Fibroblast of skin of left biceps (primary cell): Measurements from ENCODE around the gene MRPL48.
"Not testable (repeated sequence)": the region's sequence is repeated elsewhere in the genome, so short reads cannot be mapped to it uniquely, and the experiment has no call there.

Experiments
- DNase-seq, 2 experiments: peaks; one replicate each; pipeline ENCODE4 v3.0.0-alpha.2; 2013; ENCODE audit warnings: low read depth in 2 of 2

Gene MRPL48

DNA sequence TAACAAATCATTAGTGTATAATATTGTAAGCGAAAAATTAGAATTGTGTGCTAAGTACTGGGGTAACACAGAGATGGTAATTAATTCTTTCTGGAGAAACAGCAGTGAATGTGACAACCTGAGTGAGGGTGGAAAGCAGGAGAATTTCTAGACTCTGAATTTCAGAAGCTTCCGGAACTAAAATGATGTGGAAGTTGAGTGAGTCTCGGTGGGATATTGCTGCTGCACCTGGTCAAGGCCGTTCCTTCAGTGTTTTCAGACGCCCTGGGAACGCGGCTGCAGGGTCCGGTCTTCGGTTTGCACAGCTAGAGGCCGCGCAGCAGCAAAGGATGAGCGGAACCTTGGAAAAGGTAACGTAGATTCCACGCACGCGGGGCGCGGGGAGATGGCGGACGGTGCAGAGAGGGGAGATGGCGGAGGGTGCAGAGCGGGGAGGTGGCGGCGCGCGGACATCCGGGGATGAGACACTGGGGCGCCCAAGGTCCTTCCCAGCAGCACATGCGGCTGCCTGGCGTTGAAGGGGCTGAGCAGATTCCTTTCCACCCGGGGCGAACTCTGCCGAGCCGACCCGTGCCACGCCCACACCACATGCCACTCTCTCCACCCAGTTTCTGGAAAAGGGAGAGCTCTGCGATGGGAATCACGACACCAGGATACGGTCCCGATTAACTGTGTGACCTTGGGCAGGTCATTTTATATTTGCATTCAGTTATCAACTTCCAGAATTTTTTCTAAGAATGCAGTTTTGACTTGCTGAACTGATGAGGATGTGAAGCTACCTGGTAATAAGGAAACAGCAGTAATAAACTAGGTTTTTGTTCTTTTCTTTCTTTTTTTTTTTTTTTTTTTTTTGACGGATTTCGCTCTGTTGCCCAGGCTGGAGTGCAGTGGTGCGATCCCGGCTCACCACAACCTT, at the start of gene MRPL48:
MRPL48 (plus strand) TSS at position 232 of the 916 bp plus-strand sequence; CDS start at position 330, 98 bp downstream.
- peak; percentile 78 to 80 for DNase-seq

DNA sequence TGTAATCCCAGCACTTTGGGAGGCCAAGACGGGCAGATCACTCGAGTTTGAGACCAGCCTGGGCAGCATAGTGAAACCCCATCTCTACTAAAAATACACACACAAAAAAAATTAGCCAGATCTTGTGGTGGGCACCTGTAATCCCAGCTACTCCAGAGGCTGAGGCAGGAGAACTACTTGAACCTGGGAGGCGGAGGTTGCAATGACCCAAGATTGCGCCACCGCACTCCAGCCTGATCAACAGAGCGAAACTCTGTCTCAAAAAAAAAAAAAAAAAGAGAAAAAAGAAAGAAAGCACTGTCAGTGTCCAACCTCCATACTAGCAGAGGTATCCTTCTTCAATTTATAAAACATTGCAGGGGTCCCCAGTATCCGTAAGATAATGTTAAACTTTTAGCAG, 44.6 kb upstream of the MRPL48 start:
- no peak for DNase-seq

DNA sequence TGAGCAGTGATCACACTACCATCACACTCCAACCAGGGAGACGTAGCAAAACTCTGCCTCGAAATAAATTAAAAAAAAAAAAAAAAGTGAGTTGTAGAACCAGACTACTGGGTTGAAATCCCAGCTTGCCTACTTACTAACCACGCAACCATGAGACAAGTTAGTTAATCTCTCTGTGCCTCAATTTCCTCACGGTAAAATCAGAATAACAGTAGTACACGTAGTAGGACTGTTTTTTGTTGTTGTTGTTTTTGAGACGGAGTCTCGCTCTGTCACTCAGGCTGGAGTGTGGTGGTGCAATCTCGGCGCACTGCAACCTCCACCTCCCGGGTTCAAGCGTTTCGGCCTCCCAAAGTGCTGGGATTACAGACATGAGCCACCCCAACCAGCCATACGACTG, 41.0 kb upstream of the MRPL48 start:
- DNase-seq, result no peak

DNA sequence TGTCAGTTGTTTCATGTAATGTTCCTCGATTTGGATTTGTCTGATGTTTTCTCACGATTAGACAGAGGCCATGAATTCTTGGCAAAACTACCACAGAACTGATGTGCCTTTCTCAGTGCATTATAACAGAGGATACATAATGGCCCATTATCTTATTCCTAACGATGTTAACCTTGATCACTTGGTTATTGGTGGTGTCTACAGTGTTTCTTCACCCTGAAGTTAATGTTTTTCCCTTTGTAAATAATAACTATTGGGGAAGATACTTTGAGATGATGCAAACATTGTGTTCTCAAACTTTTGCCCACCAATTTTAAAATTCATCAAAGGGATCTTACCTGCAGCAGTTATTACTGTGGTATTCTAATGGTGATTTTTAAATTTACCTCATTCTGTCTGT, 39.9 kb upstream of the MRPL48 start:
- DNase-seq, result no peak

DNA sequence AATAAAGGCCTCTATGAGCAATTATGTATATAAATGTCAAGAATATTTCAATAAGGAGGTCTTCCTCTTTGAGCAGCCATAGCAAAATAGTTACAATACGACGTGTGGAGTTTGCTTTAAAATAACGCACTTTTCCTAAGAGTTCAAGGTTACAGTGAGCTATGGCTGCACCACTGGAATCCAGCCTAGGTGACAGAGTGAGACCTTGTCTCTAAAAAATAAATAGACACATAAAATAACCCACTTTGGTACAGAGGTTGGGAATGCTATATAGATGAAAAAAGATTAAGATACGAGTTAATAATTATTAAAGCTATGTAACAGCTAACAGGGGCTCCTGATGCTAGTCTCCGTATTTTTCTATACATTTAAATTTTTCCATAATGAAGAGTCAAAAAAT, 39.4 kb upstream of the MRPL48 start:
- no peak for DNase-seq

DNA sequence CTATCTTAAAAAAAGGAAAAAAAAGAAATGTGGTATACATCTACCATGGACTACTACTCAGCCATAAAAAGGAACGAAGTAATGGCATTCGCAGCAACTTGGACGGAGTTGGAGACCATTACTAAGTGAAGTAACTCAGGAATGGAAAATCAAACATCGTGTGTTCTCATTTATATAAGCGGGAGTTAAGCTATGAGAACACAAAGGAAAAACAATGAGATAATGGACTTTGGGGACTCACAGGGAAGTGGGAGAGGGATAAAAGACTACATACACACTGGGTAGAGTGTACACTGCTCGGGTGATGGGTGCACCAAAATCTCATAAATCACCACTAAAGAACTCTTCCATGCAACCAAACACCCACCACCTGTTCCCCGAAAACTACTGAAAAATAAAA, 38.6 kb upstream of the MRPL48 start:
- DNase-seq, result no peak

DNA sequence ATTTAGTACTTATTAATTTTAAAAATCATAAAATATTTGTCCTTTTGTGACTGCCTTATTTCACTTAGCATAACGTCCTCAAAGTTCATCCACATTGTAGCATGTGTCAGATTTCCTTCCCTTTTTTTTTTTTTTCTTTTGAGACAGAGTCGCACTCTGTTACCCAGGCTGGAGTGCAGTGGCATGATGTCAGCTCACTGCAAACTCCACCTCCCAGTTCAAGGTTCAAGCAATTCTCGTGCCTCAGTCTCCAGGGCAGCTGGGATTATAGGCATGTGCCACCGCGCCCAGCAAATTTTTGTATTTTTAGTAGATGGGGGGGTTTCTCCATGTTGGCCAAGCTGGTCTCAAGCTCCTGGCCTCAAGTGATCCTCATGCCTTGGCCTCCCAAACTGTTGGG, 37.4 kb upstream of the MRPL48 start:
- no peak for DNase-seq

DNA sequence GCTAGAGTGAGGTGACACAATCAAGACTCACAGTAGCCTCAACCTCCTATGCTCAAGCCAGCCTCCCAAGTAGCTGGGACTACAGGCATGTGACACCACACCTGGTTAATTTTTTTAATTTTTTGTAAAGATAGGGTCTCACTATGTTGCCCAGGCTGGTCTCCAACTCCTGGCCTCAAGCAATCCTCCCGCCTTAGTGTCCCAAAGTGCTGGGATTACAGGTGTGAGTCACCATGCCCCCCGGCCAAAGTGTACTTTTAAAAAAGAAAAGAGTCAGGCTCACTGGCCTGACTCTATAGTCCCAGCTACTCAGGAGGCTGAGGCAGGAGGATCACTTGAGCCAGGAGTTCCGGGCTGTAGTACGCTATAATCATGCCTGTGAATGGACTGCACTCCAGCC, 36.8 kb upstream of the MRPL48 start:
- not testable (repeated sequence) for DNase-seq

DNA sequence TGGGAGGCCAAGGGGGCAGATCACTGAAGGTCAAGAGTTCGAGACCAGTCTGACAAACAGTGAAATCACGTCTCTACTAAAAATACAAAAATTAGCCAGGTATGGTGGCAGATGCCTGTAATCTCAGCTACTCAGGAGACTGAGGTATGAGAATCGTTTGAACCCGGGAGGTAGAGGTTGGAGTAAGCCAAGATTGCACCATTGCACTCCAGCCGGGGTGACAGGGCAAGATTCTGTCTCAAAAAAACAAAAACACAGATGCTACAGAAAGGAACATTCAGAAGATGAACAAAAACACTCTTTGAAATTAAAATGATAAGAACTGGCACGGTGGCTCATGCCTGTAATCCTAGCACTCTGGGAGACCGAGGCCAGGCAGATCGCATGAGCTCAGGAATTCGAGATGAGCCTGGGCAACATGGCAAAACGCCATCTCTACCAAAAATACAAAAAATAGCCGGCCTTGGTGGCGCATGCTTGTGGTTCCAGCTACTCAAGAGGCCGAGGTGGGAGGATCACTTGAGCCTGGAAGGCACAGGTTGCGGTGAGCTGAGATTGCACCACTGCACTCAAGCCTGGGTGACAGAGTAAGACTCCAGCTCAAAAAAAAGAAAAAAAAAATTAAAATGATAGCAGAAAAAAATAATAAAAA, 35.3 kb upstream of the MRPL48 start:
- DNase-seq, result no peak

DNA sequence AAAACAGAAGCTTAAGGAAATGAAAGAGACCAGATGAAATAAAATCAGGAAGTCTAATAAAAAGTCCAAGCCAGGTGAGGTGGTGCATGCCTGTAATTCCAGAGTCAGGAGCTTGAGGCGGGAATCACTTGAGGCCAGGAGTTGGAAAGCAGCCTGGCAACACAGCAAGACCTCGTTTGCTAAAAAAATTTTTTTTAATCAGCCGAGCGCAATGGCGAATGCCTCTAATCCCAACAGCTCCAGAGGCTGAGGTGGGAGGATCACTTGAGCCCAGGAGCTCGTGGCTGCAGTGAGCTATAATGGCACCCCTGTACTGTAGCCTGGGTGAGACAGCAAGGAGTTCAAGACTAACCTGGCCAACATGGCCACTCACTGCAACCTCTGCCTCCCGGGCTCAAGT, 34.8 kb upstream of the MRPL48 start:
- DNase-seq, result no peak

DNA sequence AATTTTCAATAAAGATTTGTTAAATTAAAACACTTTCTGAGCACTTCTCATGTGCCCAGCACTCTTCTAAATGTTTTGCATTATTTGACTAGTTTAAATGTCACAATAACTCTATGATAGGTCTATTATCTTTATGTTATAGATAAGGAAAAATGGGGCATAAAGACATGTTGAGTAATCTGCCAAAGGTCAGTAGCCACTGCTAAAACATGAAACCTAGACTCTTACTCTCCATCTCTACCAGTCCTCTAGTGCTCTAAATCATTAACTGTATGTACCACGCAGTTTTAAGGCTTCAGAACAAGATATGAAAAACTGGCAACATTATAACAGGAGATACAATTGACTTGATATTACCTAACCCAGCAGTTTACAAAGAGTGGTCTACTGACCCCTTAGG, 33.7 kb upstream of the MRPL48 start:
- DNase-seq, result no peak

DNA sequence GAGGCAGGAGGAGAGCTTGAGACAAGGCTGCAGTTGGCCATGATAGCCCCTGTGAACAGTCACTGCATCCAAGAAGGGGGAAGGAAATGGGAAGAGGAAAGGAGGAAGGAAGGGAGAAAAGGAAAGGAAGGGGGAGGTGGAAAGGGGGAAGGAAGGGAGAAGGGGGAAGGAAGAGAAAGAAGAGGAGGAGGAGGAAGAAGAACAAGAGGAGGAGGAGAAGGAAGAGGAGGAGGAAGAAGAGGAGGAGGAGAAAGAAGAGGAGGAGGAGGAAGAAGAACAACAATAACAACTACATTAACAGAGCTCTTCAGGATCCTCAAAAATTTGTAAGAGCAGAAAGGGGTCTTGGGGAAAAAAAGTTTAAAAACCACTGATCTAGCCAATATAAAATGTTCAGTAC, 32.0 kb upstream of the MRPL48 start:
- no peak for DNase-seq

DNA sequence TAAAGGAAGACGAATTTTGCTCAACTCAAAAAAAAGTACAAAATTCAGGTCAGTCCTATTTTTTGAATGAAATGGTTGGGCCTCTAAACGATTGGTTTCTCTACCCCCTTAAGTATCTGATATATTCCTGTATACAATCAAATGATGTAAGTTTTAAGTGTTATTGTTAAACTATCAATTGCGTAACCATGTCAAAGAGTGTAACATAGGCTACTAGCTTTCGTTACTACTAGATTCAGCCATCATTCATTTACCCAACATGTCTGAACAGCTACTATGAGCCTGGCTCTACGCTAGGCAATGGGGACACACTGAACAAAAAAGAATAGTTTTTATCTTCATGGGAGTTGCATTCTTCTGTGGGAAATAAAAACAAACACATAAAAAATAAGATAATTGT, 30.1 kb upstream of the MRPL48 start:
- DNase-seq, result no peak

DNA sequence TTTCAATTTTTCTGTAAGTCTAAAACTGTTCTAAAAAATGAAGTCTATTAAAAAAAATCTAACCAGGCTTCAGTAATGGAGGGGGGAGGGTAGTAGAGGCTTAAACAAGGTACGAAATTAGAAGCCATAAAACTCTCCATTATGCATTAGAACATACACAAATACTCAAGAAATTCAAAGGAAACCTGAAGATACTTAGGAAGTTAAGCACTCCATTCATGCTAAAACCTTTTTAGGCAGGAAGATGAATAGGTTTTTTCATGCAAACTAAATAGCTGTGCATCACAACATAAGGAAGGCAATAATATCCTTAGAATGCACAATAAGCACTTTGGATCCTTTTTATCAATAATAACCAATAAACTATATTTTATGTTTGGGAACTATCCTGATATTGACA, 29.2 kb upstream of the MRPL48 start:
- DNase-seq, result no peak

DNA sequence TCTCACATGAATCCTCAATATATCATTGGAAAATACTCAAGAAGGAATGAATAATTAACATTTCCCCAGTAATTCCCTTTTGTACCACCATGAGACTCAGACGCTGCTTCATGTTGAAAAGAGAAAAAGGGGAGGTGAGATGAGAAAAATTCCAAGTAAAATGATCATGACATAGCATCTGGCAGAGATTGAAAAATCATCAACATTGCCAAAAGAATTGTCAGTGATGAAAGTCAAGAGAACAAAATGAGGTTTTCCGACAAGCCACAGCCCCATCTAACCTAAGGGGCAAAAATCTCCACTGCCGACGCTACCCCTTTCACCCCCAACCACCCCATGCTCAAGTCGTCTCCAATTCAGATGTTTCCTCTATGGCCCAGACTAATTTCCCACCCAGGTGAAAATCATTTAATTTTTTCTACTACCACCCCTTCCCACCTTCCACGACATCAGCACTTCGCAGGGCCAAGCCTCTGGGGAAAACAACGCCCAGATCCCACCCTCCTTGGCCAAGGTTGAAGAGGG, 28.0 kb upstream of the MRPL48 start:
- DNase-seq, result no peak

DNA sequence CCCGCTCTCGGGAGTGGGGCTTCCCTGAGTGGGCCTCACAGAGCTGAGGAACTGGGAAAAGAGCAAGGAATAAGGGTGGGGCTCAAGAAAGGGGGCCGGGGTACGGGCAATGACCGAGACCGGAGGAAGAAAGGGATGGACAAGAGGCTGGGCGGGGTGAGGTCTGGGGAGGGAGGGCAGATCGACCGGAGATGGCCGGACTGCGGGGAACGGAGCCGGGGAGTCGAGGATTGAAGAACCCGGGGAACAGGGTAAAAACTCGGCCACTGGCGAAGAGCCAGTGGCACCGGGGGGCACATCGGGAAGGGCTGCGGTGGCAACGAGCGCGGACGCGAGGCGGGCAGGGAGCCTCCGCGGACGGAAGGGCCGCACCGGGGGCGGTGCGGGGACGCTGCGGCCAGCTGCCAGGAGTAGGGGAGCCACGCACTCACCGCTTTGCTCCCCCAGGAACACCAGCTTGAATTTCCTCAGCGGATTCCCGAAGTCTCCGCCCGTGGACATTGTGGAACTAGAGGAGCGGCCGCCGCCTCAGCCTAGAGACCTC, 27.5 kb upstream of the MRPL48 start:
- DNase-seq, result no peak

DNA sequence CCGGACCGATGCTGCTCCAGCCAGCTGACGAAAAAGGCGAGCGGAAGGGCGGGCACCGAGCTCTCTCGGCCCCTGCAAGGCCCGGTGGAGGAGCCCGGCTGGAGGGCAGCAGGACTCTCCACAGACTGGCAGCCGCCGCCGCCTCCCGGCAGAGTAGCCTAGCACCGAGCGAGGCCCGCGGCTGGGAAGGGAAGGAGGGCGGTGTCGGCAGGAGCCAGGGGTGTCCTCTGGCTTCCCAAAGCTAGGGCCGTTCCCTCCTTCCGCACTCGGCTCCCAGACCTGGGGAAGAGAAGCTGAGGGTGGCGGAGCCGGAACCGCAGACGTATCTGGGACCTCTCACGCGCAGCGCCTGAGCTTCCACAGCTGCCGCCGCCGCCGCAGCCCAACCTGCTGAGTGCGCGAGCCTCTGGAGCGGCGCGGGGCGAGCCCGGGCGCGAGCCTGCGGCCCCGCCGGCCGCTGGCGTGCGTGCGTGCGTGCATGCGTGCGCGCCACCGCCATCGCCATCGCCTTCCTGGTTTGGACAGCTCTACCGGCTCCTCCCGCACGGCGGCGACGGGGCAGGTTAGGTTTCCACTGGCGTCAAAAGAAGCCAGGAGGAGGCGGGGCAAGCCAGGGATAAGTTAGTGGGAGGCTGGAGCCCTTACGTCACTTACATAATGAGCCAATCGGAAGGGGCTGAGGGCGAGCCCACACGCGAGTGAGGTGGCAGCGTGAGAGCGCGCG, 26.8 kb upstream of the MRPL48 start, which contains the start of gene RAB6A:
RAB6A (minus strand) TSS at position 396 of the 724 bp plus-strand sequence. CDS start 439 bp downstream, outside the sequence.
- DNase-seq, result peak; percentile 99 to 100

DNA sequence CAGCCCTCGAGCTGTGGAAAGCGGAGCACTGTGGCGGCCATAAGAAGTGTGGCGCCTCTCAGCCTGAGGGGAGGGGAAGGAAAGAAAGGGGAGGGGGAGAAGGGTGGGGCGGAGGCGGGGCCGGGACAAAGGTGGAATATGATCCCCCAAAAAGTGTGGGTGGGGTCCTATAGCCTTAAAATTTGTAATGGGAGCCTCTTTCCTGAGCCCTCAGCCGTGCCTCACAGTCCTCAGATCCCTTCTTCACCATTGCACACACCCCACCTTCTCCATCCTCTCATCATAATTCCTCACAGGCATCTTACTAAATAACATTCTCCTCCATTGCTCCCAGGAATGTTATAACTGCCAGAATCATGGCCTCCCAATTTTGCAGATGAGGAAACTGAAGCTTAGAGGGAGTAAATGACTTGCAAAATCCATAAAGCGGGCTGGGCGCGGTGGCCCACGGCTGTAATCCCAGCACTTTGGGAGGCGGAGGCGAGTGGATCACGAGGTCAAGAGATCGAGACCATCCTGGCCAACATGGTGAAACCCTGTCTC, 26.2 kb upstream of the MRPL48 start:
- no peak for DNase-seq

DNA sequence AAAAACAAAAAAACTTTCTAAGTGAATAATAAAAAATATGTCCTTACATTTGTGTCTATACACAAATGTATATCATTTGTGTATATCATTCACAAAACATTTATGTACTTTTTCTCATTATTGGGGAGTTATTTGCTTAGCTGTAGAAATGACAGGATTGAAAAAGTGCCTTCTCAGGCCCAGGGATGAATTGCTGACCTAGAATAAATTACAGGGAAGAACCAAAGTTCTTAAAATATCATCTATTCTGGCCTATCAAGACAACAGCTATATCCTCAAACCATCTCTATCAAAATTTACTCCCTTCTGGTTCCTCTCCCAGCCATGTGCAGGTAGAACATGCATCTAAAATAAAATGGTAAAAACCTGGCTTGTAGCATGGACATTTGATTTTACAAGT, 24.9 kb upstream of the MRPL48 start:
- no peak for DNase-seq

DNA sequence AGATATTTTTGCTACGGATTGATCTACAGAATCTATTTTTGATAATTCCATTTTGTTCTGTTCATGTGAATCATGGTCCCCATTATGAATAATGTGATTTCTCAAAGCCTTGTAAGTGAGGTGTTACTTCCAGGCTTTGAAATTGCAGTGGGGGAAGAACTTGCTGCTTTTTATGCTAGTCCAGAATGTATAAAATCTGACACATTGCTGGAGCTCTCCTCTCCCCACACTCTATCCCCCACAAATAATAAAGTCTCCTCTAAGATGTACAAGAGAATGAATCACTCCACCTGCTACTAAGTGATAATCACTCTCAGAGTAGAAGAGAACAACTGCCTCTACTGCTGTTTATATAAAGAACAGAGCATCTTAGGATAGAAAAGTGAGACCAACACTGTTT, 20.9 kb upstream of the MRPL48 start:
- DNase-seq, result no peak

DNA sequence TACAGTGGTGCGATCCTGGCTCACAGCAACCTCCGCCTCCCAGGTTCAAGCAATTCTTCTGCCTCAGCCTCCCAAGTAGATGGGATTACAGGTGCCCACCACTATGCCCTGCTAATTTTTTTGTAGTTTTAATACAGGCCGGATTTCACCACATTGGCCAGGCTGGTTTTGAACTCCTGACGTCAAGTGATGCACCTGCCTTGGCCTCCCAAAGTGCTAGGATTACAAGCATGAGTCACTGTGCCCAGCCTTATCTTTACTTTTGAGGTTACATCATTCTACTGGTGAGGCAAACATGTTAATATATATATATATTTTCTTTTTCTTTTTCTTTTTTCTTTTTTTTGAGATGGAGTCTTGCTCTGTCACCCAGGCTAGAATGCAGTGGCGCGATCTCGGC, 16.9 kb upstream of the MRPL48 start:
- DNase-seq, result not testable (repeated sequence)
